Measurements from ENCODE around the gene ADSL.

DNA sequence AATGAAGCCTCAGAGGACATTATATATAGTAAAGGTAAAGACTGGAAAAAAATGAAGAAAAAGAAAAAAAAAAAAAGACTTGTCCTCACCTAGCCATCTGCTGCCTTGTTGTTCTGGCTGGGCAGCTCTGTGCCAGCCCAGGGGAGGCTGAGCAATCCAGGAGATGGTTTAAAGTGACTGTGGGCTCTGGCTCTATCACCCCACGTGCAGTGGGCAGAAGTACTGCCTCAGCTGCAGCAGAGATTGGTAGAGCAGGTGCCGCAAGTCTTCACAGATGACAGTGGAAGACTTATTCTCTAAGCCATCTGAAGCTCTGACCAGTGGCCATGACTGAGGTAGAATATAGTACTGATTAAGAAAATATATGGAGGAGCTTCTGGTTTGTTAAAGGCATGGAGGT, 86.3 kb downstream of the ADSL start:
- TF ChIP-seq, protein P1, sequence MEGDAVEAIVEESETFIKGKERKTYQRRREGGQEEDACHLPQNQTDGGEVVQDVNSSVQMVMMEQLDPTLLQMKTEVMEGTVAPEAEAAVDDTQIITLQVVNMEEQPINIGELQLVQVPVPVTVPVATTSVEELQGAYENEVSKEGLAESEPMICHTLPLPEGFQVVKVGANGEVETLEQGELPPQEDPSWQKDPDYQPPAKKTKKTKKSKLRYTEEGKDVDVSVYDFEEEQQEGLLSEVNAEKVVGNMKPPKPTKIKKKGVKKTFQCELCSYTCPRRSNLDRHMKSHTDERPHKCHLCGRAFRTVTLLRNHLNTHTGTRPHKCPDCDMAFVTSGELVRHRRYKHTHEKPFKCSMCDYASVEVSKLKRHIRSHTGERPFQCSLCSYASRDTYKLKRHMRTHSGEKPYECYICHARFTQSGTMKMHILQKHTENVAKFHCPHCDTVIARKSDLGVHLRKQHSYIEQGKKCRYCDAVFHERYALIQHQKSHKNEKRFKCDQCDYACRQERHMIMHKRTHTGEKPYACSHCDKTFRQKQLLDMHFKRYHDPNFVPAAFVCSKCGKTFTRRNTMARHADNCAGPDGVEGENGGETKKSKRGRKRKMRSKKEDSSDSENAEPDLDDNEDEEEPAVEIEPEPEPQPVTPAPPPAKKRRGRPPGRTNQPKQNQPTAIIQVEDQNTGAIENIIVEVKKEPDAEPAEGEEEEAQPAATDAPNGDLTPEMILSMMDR (IDR thresholded peaks at IDR 0.05) = no peak
- no peak for TF ChIP-seq ZFX (IDR thresholded peaks at IDR 0.05; ENCODE audit: borderline replicate concordance)

All from 22Rv1 (cell line).